ENCODE results near the gene PTPRJ. TPM values are rescaled to one million over a fixed set of nuclear protein-coding genes. Genes with fewer than 3 reads are reported as not detected.
"Not testable (repeated sequence)": the region's sequence is repeated elsewhere in the genome, so short reads cannot be mapped to it uniquely, and the experiment has no call there.

Gene PTPRJ
- total and polyA plus RNA-seq, 4 donors, result 2.0 to 20.1 (median 8.5) TPM

- ATAC-seq (ENCODE audit: low FRiP score), result no peak
- H3K27me3 ChIP-seq (ENCODE audit: control insufficient read depth in 1 of 2, insufficient read depth in 2 of 2, low read length in 1 of 2), result no peaks in the 10 kb centered on the region
- DNase-seq, result no peak
- no peak overlapping the region for H3K4me3 ChIP-seq (ENCODE audit: low read length in 2 of 2)
- peaks cover 0 to 2% of the 10 kb centered on the region in 2 donors for H3K4me1 ChIP-seq (ENCODE audit: control insufficient read depth in 1 of 2, insufficient read depth in 2 of 2, low read length in 2 of 2)
- no peak overlapping the region for H3K27ac ChIP-seq (ENCODE audit: low read depth in 1 of 2, low read length in 2 of 2)
- no peaks in the 10 kb centered on the region for H3K9me3 ChIP-seq (ENCODE audit: control insufficient read depth, low read length)
- no peaks in the 10 kb centered on the region for H3K36me3 ChIP-seq (ENCODE audit: control insufficient read depth in 1 of 2, insufficient read depth in 2 of 2, low read length in 1 of 2)
- intact Hi-C loops (cut with DNase I), result no loop called here
These were observed 35.7 kb upstream of the PTPRJ start for GRCh38 chr11:47944632-47945031.

DNA sequence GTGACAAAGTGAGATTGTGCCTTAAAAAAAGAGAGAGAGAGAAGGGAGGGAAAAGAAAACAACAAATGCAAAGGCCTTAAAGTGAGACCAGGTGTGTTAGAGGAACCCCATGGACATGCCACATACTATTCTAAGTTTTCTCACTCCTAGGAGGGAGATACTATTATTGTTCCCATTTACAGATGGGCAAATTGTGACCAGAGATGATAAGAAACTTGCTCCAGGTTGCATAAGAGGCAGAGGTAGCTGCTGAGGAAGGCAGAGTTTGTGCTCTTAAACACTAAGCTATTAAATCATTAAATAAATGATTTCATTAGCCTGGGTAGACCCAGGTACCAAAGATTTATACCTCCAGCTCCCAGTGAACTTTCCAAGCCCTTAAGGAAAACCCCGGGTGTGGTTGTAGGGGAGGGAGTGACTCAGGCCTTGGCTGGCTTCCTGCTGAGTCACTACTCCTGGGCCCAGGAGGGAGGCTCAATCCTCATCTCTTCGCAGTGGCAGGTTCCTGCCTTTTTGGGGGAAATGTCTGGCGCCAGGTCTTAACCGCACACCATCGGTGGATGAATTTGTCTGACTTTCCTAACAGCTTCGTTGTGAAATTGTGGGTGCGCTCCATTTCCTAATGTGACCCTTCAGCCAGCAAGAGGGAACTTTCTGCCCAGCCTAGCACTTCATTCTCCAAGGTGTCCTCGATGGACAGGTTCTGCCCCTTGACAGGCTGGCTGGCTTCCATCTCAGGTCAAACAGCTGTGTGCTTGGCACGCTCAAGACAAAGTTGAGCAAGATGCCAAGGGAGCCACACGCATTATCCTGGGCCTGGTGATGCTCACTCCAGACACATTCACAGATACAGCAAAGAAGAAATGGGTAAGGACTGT, 33.4 kb upstream of the PTPRJ start:
- WGBS, 2 donors, result 42 to 45% methylated on average over 10 of the region's 10 CpGs
- H3K27ac ChIP-seq (ENCODE audit: low read depth in 1 of 2, low read length in 2 of 2), result no peak overlapping the region
- no peaks in the 10 kb centered on the region for H3K9me3 ChIP-seq (ENCODE audit: control insufficient read depth, low read length)
- H3K36me3 ChIP-seq (ENCODE audit: control insufficient read depth in 1 of 2, insufficient read depth in 2 of 2, low read length in 1 of 2), result no peaks in the 10 kb centered on the region
- peak; percentile 88 to 92 for DNase-seq
- peaks cover 0 to 2% of the 10 kb centered on the region in 2 donors for H3K4me1 ChIP-seq (ENCODE audit: control insufficient read depth in 1 of 2, insufficient read depth in 2 of 2, low read length in 2 of 2)
- peak; percentile 89 for ATAC-seq (ENCODE audit: low FRiP score)
- intact Hi-C loops (cut with DNase I), result no loop called here
- no peak overlapping the region for H3K4me3 ChIP-seq (ENCODE audit: low read length in 2 of 2)
- H3K27me3 ChIP-seq (ENCODE audit: control insufficient read depth in 1 of 2, insufficient read depth in 2 of 2, low read length in 1 of 2), result no peaks in the 10 kb centered on the region

- H3K4me3 ChIP-seq (ENCODE audit: low read length in 2 of 2), result no peak overlapping the region
- no peaks in the 10 kb centered on the region for H3K27me3 ChIP-seq (ENCODE audit: control insufficient read depth in 1 of 2, insufficient read depth in 2 of 2, low read length in 1 of 2)
- H3K4me1 ChIP-seq (ENCODE audit: control insufficient read depth in 1 of 2, insufficient read depth in 2 of 2, low read length in 2 of 2), result peaks cover 0 to 2% of the 10 kb centered on the region in 2 donors
- ATAC-seq (ENCODE audit: low FRiP score) (no peak), DNase-seq (no peak)
- H3K36me3 ChIP-seq (ENCODE audit: control insufficient read depth in 1 of 2, insufficient read depth in 2 of 2, low read length in 1 of 2), result no peaks in the 10 kb centered on the region
- no peak overlapping the region for H3K27ac ChIP-seq (ENCODE audit: low read depth in 1 of 2, low read length in 2 of 2)
- WGBS, 2 donors, result 58 to 65% methylated on average over 3 of the region's 3 CpGs
- intact Hi-C loops (cut with DNase I), result no loop called here
- no peaks in the 10 kb centered on the region for H3K9me3 ChIP-seq (ENCODE audit: control insufficient read depth, low read length)
These were observed 32.2 kb upstream of the PTPRJ start for GRCh38 chr11:47948137-47948536.

GRCh38 chr11:47949001-47949675, 31.2 kb upstream of the PTPRJ start:
- DNase-seq; H3K4me3 ChIP-seq (ENCODE audit: low read length in 2 of 2): not testable (repeated sequence)

GRCh38 chr11:47950396-47950795, 30.0 kb upstream of the PTPRJ start:
- no peak for ATAC-seq (ENCODE audit: low FRiP score)
- H3K36me3 ChIP-seq (ENCODE audit: control insufficient read depth in 1 of 2, insufficient read depth in 2 of 2, low read length in 1 of 2), result no peaks in the 10 kb centered on the region

More at GRCh38 chr11:47949001-47949675, 31.2 kb upstream of the PTPRJ start:
- H3K9me3 ChIP-seq (ENCODE audit: control insufficient read depth, low read length); H3K27me3 ChIP-seq (ENCODE audit: control insufficient read depth in 1 of 2, insufficient read depth in 2 of 2, low read length in 1 of 2); intact Hi-C loops (cut with DNase I); H3K4me1 ChIP-seq (ENCODE audit: control insufficient read depth in 1 of 2, insufficient read depth in 2 of 2, low read length in 2 of 2); H3K27ac ChIP-seq (ENCODE audit: low read depth in 1 of 2, low read length in 2 of 2); H3K36me3 ChIP-seq (ENCODE audit: control insufficient read depth in 1 of 2, insufficient read depth in 2 of 2, low read length in 1 of 2); ATAC-seq (ENCODE audit: low FRiP score): not testable (repeated sequence)
- 84 to 89% methylated on average over 9 of the region's 9 CpGs for WGBS, 2 donors

DNA sequence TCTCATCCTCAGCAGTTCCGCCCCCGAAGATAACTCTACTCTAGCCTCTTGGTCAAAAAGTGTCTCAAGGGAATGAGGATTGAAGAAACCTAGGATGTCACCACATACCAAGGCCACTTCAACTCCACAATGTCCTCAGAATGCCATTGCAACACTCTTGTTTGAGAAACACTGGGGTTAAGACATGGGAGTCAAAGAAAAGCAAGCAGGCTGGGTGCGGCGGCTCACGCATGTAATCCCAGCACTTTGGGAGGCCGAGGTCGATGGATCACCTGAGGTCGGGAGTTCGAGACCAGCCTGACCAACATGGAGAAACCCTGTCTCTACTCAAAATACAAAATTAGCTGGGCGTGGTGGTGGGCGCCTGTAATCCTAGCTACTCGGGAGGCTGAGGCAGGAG, 28.9 kb upstream of the PTPRJ start:
- H3K27ac ChIP-seq (ENCODE audit: low read depth in 1 of 2, low read length in 2 of 2); H3K4me1 ChIP-seq (ENCODE audit: control insufficient read depth in 1 of 2, insufficient read depth in 2 of 2, low read length in 2 of 2); H3K4me3 ChIP-seq (ENCODE audit: low read length in 2 of 2); H3K9me3 ChIP-seq (ENCODE audit: control insufficient read depth, low read length); H3K27me3 ChIP-seq (ENCODE audit: control insufficient read depth in 1 of 2, insufficient read depth in 2 of 2, low read length in 1 of 2); intact Hi-C loops (cut with DNase I); H3K36me3 ChIP-seq (ENCODE audit: control insufficient read depth in 1 of 2, insufficient read depth in 2 of 2, low read length in 1 of 2); ATAC-seq (ENCODE audit: low FRiP score); DNase-seq: not testable (repeated sequence)
- 92 to 97% methylated on average over 10 to 12 of the region's 12 CpGs for WGBS, 2 donors

More at GRCh38 chr11:47950396-47950795, 30.0 kb upstream of the PTPRJ start:
- intact Hi-C loops (cut with DNase I), result no loop called here
- 42 to 50% methylated on average over 5 of the region's 5 CpGs for WGBS, 2 donors
- no peak for DNase-seq
- Histone ChIP-seq H3K4me3 (ENCODE audit: low read length in 2 of 2) (no peak overlapping the region), H3K27ac (ENCODE audit: low read depth in 1 of 2, low read length in 2 of 2) (no peak overlapping the region), H3K27me3 (ENCODE audit: control insufficient read depth in 1 of 2, insufficient read depth in 2 of 2, low read length in 1 of 2) (no peaks in the 10 kb centered on the region), H3K9me3 (ENCODE audit: control insufficient read depth, low read length) (no peaks in the 10 kb centered on the region), H3K4me1 (ENCODE audit: control insufficient read depth in 1 of 2, insufficient read depth in 2 of 2, low read length in 2 of 2) (peaks cover 0 to 2% of the 10 kb centered on the region in 2 donors)

DNA sequence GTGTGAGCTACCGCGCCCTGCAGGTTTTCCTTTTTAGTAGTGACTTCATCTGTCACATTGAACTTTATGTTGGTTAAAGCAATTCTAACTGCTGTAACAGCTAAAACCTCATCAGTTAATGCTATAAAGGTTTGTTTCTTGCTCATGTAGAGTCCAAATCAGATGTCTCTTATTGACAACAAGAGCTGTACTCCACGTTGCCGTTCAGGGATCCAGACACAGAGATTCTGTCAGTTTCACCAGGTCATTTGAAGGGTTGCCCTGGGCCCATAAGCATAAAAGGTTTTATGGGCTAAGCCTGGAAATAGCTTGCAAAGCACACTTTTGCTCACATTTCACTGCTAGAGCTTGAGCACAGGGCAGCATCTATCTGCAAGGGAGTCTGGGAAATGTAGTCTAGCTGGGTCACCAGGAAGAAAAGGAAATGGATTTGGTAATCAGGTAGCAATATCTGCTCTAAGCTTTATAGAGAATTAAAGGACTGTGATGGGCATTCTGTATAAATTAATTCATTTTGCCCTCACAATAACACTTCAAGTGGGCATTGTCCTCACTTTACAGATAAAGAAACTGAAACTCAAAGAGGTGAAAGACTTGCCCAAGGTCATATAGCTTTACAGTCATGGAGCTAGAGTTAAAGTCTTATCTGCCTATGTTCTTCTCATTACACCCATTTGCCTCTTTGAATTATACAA, 25.2 kb upstream of the PTPRJ start:
- Histone ChIP-seq H3K4me1 (ENCODE audit: control insufficient read depth in 1 of 2, insufficient read depth in 2 of 2, low read length in 2 of 2) (no peaks in the 10 kb centered on the region), H3K27ac (ENCODE audit: low read depth in 1 of 2, low read length in 2 of 2) (no peak overlapping the region), H3K4me3 (ENCODE audit: low read length in 2 of 2) (no peak overlapping the region), H3K27me3 (ENCODE audit: control insufficient read depth in 1 of 2, insufficient read depth in 2 of 2, low read length in 1 of 2) (no peaks in the 10 kb centered on the region), H3K36me3 (ENCODE audit: control insufficient read depth in 1 of 2, insufficient read depth in 2 of 2, low read length in 1 of 2) (no peaks in the 10 kb centered on the region), H3K9me3 (ENCODE audit: control insufficient read depth, low read length) (no peaks in the 10 kb centered on the region)
- ATAC-seq (ENCODE audit: low FRiP score) (no peak), DNase-seq (no peak)
- 87 to 88% methylated on average over 4 of the region's 4 CpGs for WGBS, 2 donors
- intact Hi-C loops (cut with DNase I), result no loop called here

- ATAC-seq (ENCODE audit: low FRiP score) (no peak), DNase-seq (no peak)
- Histone ChIP-seq H3K27me3 (ENCODE audit: control insufficient read depth in 1 of 2, insufficient read depth in 2 of 2, low read length in 1 of 2) (no peaks in the 10 kb centered on the region), H3K9me3 (ENCODE audit: control insufficient read depth, low read length) (no peaks in the 10 kb centered on the region), H3K4me1 (ENCODE audit: control insufficient read depth in 1 of 2, insufficient read depth in 2 of 2, low read length in 2 of 2) (no peaks in the 10 kb centered on the region), H3K36me3 (ENCODE audit: control insufficient read depth in 1 of 2, insufficient read depth in 2 of 2, low read length in 1 of 2) (no peaks in the 10 kb centered on the region), H3K4me3 (ENCODE audit: low read length in 2 of 2) (no peak overlapping the region), H3K27ac (ENCODE audit: low read depth in 1 of 2, low read length in 2 of 2) (no peak overlapping the region)
- intact Hi-C loops (cut with DNase I), result no loop called here
- WGBS, 2 donors, result 98% methylated on average over 6 of the region's 6 CpGs
These were observed 20.3 kb upstream of the PTPRJ start for GRCh38 chr11:47960015-47960414.
